ENCODE measurements around the gene SPEG. TPM values are rescaled to one million over a fixed set of nuclear protein-coding genes. Genes with fewer than 3 reads are reported as not detected.

SPEG gene
- total RNA-seq, 3 donors from 2014 or later: 0.32 to 36.6 (median 21.0) TPM

GRCh38 chr2:219525533-219526232 lies 91.0 kb downstream of the SPEG start:
- Histone ChIP-seq H3K9me3 (no peaks in the 10 kb centered on the region), H3K4me3 (no peak overlapping the region), H3K4me1 (peaks cover 0 to 8% of the 10 kb centered on the region in 2 donors), H3K36me3 (no peaks in the 10 kb centered on the region), H3K27ac (no peak overlapping the region), H3K27me3 (peaks cover 2 to 64% of the 10 kb centered on the region in 2 donors)
- no peak for DNase-seq (ENCODE audit: low spot score in 2 of 2)
- intact Hi-C loops (cut with DNase I; ENCODE audit: low total_unique reads): loop anchor here (10.0 kb wide), 2 partner anchors 51 to 121 kb away; no protein-coding TSS in a partner anchor
- no peak for TF ChIP-seq POLR2A (IDR thresholded peaks at IDR 0.05)
- TF ChIP-seq POLR2AphosphoS5 (IDR thresholded peaks at IDR 0.05): no peak
- no peak for TF ChIP-seq CTCF (IDR thresholded peaks at IDR 0.05)

- intact Hi-C loops (cut with DNase I; ENCODE audit: low total_unique reads): loop anchor here (10.0 kb wide), 2 partner anchors 52 to 122 kb away; no protein-coding TSS in a partner anchor
- no peak for DNase-seq (ENCODE audit: low spot score in 2 of 2)
- no peak overlapping the region for H3K27ac ChIP-seq
- peaks cover 0 to 8% of the 10 kb centered on the region in 2 donors for H3K4me1 ChIP-seq
- H3K9me3 ChIP-seq: no peaks in the 10 kb centered on the region
- TF ChIP-seq POLR2A (IDR thresholded peaks at IDR 0.05) (no peak), CTCF (IDR thresholded peaks at IDR 0.05) (no peak), POLR2AphosphoS5 (IDR thresholded peaks at IDR 0.05) (no peak)
- H3K36me3 ChIP-seq: no peaks in the 10 kb centered on the region
- H3K4me3 ChIP-seq: no peak overlapping the region
- peaks cover 2 to 67% of the 10 kb centered on the region in 2 donors for H3K27me3 ChIP-seq
Measured at GRCh38 chr2:219526320-219527075, 91.9 kb downstream of the SPEG start.

GRCh38 chr2:219527076-219527394 lies 92.4 kb downstream of the SPEG start:
- Histone ChIP-seq H3K36me3 (no peaks in the 10 kb centered on the region), H3K4me3 (no peak overlapping the region), H3K27me3 (peaks cover 2 to 66% of the 10 kb centered on the region in 2 donors), H3K9me3 (no peaks in the 10 kb centered on the region), H3K4me1 (peaks cover 0 to 6% of the 10 kb centered on the region in 2 donors), H3K27ac (no peak overlapping the region)
- no peak for DNase-seq (ENCODE audit: low spot score in 2 of 2)
- TF ChIP-seq POLR2A (IDR thresholded peaks at IDR 0.05) (no peak), POLR2AphosphoS5 (IDR thresholded peaks at IDR 0.05) (no peak), CTCF (IDR thresholded peaks at IDR 0.05) (no peak)
- intact Hi-C loops (cut with DNase I; ENCODE audit: low total_unique reads): loop anchor here (10.0 kb wide), 2 partner anchors 52 to 122 kb away; no protein-coding TSS in a partner anchor

GRCh38 chr2:219527472-219527871 lies 92.8 kb downstream of the SPEG start:
- Histone ChIP-seq H3K4me3 (no peak overlapping the region), H3K27me3 (peaks cover under 1 to 63% of the 10 kb centered on the region in 2 donors)

More at GRCh38 chr2:219527472-219527871, 92.8 kb downstream of the SPEG start:
- intact Hi-C loops (cut with DNase I; ENCODE audit: low total_unique reads): loop anchor here (10.0 kb wide), 2 partner anchors 53 to 123 kb away; no protein-coding TSS in a partner anchor
- no peak for TF ChIP-seq POLR2A (IDR thresholded peaks at IDR 0.05)
- no peak for TF ChIP-seq CTCF (IDR thresholded peaks at IDR 0.05)
- no peak for TF ChIP-seq POLR2AphosphoS5 (IDR thresholded peaks at IDR 0.05)
- H3K4me1 ChIP-seq: peaks cover 0 to 2% of the 10 kb centered on the region in 2 donors
- no peaks in the 10 kb centered on the region for H3K9me3 ChIP-seq
- H3K36me3 ChIP-seq: no peaks in the 10 kb centered on the region
- no peak for DNase-seq (ENCODE audit: low spot score in 2 of 2)
- no peak overlapping the region for H3K27ac ChIP-seq
